A549 (cell line): ENCODE measurements around the gene EPS8L3. TPM values are rescaled to one million over a fixed set of nuclear protein-coding genes. Genes with fewer than 3 reads are reported as not detected.
A peak's percentile ranks its signal among the peaks of the same experiment; 100 is the strongest.

Source experiments
- ATAC-seq, 2 experiments: fragments of 200-7000 bp in 1 of 2; fragments of >200 bp in 1 of 2; cut with Nextera tagmentation in 1 of 2; cut with Tn5 transposase in 1 of 2; 3 replicates each; pipeline versions ENCODE4 v1.8.0 to v1.9.1; 2018 to 2020; ENCODE audit warnings: mild to moderate bottlenecking in 1 of 2, moderate library complexity in 1 of 2
- CTCF ChIA-PET: fragments of 300-600 bp; sonication (Branson Sonifier 250); formaldehyde crosslinking; extraction: SDS; loops from one replicate; lab custom pipeline; 2021; ENCODE audit warnings: antibody characterized with exemption, inconsistent platforms; lab: Yijun Ruan, JAX
- POLR2A ChIA-PET: fragments of 350-600 bp; formaldehyde crosslinking; extraction: SDS; loops from one replicate; lab custom pipeline; 2021; ENCODE audit warnings: antibody characterized with exemption, inconsistent platforms; lab: Yijun Ruan, JAX
- DNase-seq, 2 experiments: peaks; one replicate each; pipeline versions ENCODE4 v3.0.0 to v3.0.0-alpha.2; 2011 to 2016; ENCODE audit warnings: low read depth in 1 of 2, low spot score in 1 of 2
- FAIRE-seq: peaks from 2 replicates; lab custom pipeline; 2011; peaks lifted over from hg19 to GRCh38; lab: Jason Lieb, UNC
- H3K27ac ChIP-seq, 2 experiments: fragments of >200 bp; sonication (Bioruptor Twin); formaldehyde crosslinking; 3 replicates each; pipeline ENCODE4 v1.5.1; 2016 to 2017
- H3K4me1 ChIP-seq: fragments of >200 bp; sonication (Bioruptor Twin); formaldehyde crosslinking; 3 replicates; pipeline ENCODE4 v1.6.1; 2016
- H3K4me2 ChIP-seq: fragments of >200 bp; sonication (Bioruptor Twin); formaldehyde crosslinking; 3 replicates; pipeline ENCODE4 v1.6.1; 2016
- H3K4me3 ChIP-seq: fragments of >200 bp; sonication (Bioruptor Twin); formaldehyde crosslinking; 3 replicates; pipeline ENCODE4 v1.5.1; 2016
- H3K9me3 ChIP-seq: fragments of >200 bp; sonication (Bioruptor Twin); formaldehyde crosslinking; 3 replicates; pipeline ENCODE4 v1.6.1; 2016
- ATOH8 ChIP-seq: fragments of 250-450 bp; sonication (Bioruptor Pico); IDR thresholded peaks from 2 replicates; pipeline ENCODE4 v1.5.0; 2020; ENCODE audit warnings: low read depth, mild to moderate bottlenecking, moderate library complexity
- BCL3 ChIP-seq: fragments of >200 bp; sonication (Bioruptor Twin); formaldehyde crosslinking; IDR thresholded peaks from 3 replicates; pipeline ENCODE4 v1.6.1; 2016
- CBX2 ChIP-seq: fragments of 200-600 bp; sonication (generic); IDR thresholded peaks from 2 replicates; pipeline ENCODE4 v1.6.1; 2016; ENCODE audit warnings: low read depth, mild to moderate bottlenecking, borderline replicate concordance
- CBX8 ChIP-seq: fragments of 200-600 bp; sonication (generic); IDR thresholded peaks from 2 replicates; pipeline ENCODE4 v1.6.1; 2016
- CEBPB ChIP-seq, 2 experiments: fragments of >200 bp in 1 of 2; sonication (Bioruptor Twin) in 1 of 2; formaldehyde crosslinking in 1 of 2; IDR thresholded peaks; 2 replicates each; pipeline ENCODE4 v1.6.1; 2012 to 2016
- CHD4 ChIP-seq: fragments of 200-600 bp; sonication (generic); IDR thresholded peaks from 2 replicates; pipeline ENCODE4 v1.6.1; 2016; ENCODE audit warnings: antibody characterized with exemption, mild to moderate bottlenecking, borderline replicate concordance
- CTCF ChIP-seq: fragments of >200 bp; sonication (Bioruptor Twin); formaldehyde crosslinking; IDR thresholded peaks from 3 replicates; pipeline ENCODE4 v1.5.1; 2016
- EHF ChIP-seq: fragments of 250-450 bp; sonication (Bioruptor Pico); IDR thresholded peaks from 2 replicates; pipeline ENCODE4 v1.5.0; 2020; ENCODE audit warnings: mild to moderate bottlenecking
- ELK1 ChIP-seq: fragments of 150-350 bp; IDR thresholded peaks from 2 replicates; pipeline ENCODE4 v1.6.1; 2014; ENCODE audit warnings: low read depth, mild to moderate bottlenecking, low read length
- FOSB ChIP-seq: fragments of 250-450 bp; sonication (Bioruptor Pico); IDR thresholded peaks from 2 replicates; pipeline ENCODE4 v1.5.0; 2020; ENCODE audit warnings: mild to moderate bottlenecking, moderate library complexity
- FOXS1 ChIP-seq: fragments of 250-450 bp; sonication (Bioruptor Pico); IDR thresholded peaks from 2 replicates; pipeline ENCODE4 v1.5.0; 2020; ENCODE audit warnings: mild to moderate bottlenecking, moderate library complexity
- GATA3 ChIP-seq: IDR thresholded peaks from 2 replicates; pipeline ENCODE4 v1.6.1; 2012; ENCODE audit warnings: borderline replicate concordance
- HDAC2 ChIP-seq: fragments of 200-600 bp; sonication (generic); IDR thresholded peaks from 2 replicates; pipeline ENCODE4 v1.6.1; 2016
- HES2 ChIP-seq: fragments of >200 bp; sonication (Bioruptor Twin); formaldehyde crosslinking; IDR thresholded peaks from 2 replicates; pipeline ENCODE4 v1.6.1; 2016
- HOXB13 ChIP-seq: fragments of 250-450 bp; sonication (Bioruptor Pico); IDR thresholded peaks from 2 replicates; pipeline ENCODE4 v1.5.0; 2020; ENCODE audit warnings: low read depth, mild to moderate bottlenecking, moderate library complexity
- JUN ChIP-seq, 2 experiments: fragments of >200 bp; sonication (Bioruptor Twin); formaldehyde crosslinking; IDR thresholded peaks; 2 replicates in 1 of 2; 3 replicates in 1 of 2; pipeline ENCODE4 v1.6.1; 2016 to 2017
- KDM5A ChIP-seq: fragments of 200-600 bp; sonication (generic); IDR thresholded peaks from 2 replicates; pipeline ENCODE4 v1.6.1; 2016; ENCODE audit warnings: antibody characterized with exemption, mild to moderate bottlenecking
- MAX ChIP-seq: IDR thresholded peaks from 2 replicates; pipeline ENCODE4 v1.6.1; 2012
- MYC ChIP-seq: IDR thresholded peaks from 2 replicates; pipeline ENCODE4 v1.6.1; 2012; ENCODE audit warnings: mild to moderate bottlenecking, inconsistent platforms, low read length, improper control_type of control experiment, borderline replicate concordance
- NPAS2 ChIP-seq: fragments of 250-450 bp; sonication (Bioruptor Pico); IDR thresholded peaks from 2 replicates; pipeline ENCODE4 v1.8.0; 2022; ENCODE audit warnings: mild to moderate bottlenecking, moderate library complexity, borderline replicate concordance
- PHF8 ChIP-seq: fragments of 200-600 bp; sonication (generic); IDR thresholded peaks from 2 replicates; pipeline ENCODE4 v1.6.1; 2016; ENCODE audit warnings: low read depth, mild to moderate bottlenecking, antibody characterized with exemption, moderate library complexity, borderline replicate concordance
- POLR2A ChIP-seq: IDR thresholded peaks from 2 replicates; pipeline ENCODE4 v1.6.1; 2012; ENCODE audit warnings: mild to moderate bottlenecking, low read length
- POLR2AphosphoS2 ChIP-seq: conservative IDR thresholded peaks from 2 replicates; pipeline ENCODE4 v1.6.1; 2012; ENCODE audit warnings: low read length, improper control_type of control experiment, inconsistent platforms
- RAD21 ChIP-seq, 2 experiments: fragments of >200 bp in 1 of 2; sonication (Bioruptor Twin) in 1 of 2; formaldehyde crosslinking in 1 of 2; IDR thresholded peaks in 1 of 2; conservative IDR thresholded peaks in 1 of 2; 2 replicates in 1 of 2; 3 replicates in 1 of 2; pipeline ENCODE4 v1.6.1; 2012 to 2018; ENCODE audit warnings: inconsistent platforms in 1 of 2
- RCOR1 ChIP-seq: fragments of 150-350 bp; IDR thresholded peaks from 2 replicates; pipeline ENCODE4 v1.6.1; 2014; ENCODE audit warnings: antibody characterized with exemption, low read length, low read depth
- REST ChIP-seq: fragments of 200-600 bp; sonication (generic); IDR thresholded peaks from 2 replicates; pipeline ENCODE4 v1.6.1; 2016; ENCODE audit warnings: antibody characterized with exemption, mild to moderate bottlenecking, moderate library complexity
- SMC3 ChIP-seq: fragments of >200 bp; sonication (Bioruptor Twin); formaldehyde crosslinking; IDR thresholded peaks from 3 replicates; pipeline ENCODE4 v1.6.1; 2018; ENCODE audit warnings: inconsistent platforms
- TFCP2L1 ChIP-seq: fragments of 250-450 bp; sonication (Bioruptor Pico); IDR thresholded peaks from 2 replicates; pipeline ENCODE4 v1.5.0; 2021; ENCODE audit warnings: mild to moderate bottlenecking
- TP53 ChIP-seq: fragments of 250-450 bp; sonication (Bioruptor Pico); IDR thresholded peaks from 2 replicates; pipeline ENCODE4 v1.5.0; 2021; ENCODE audit warnings: mild to moderate bottlenecking, moderate library complexity
- ZNF302 ChIP-seq: fragments of 250-450 bp; sonication (Bioruptor Pico); IDR thresholded peaks from 2 replicates; pipeline ENCODE4 v1.9.0; 2021; ENCODE audit warnings: inconsistent platforms, mild to moderate bottlenecking, moderate library complexity
- ZSCAN20 ChIP-seq: fragments of 250-450 bp; sonication (Bioruptor Pico); IDR thresholded peaks from 2 replicates; pipeline ENCODE4 v1.8.0; 2022; ENCODE audit warnings: mild to moderate bottlenecking, moderate library complexity
- WGBS: methylation state at CpG from one replicate; pipeline ENCODE4 v1.1.6; 2017; ENCODE audit errors: missing lambda C conversion rate; 5-methylcytosine and 5-hydroxymethylcytosine counted together
- polyA plus RNA-seq, 4 experiments: library from polyadenylated mRNA; depleted of rRNA in 3 of 4; stranded (reverse); fragments of >200 nt; fragmentation: RNase III in 1 of 4; extraction: RNeasy Plus Mini Kit Qiagen cat#74134 plus additional on column Dnase treatment in 1 of 4; gene quantifications; 2 replicates in 3 of 4; 3 replicates in 1 of 4; pipeline ENCODE4 v1.2.3, GENCODE V29; 2011 to 2017

Gene EPS8L3
- polyA plus RNA-seq, 2 of the 4 experiments (the other 2 are of a cell fraction), result 3.3 to 5.1 TPM

GRCh38 chr1:109792056-109792831 lies 28.5 kb upstream of the EPS8L3 start:
- DNase-seq (peak; percentile 75 to 89), FAIRE-seq (no peak), ATAC-seq (peak; percentile 68 to 85)
- H3K27ac ChIP-seq, result peak overlapping the region; percentile 98
- peak overlapping the region; percentile 86 for H3K4me2 ChIP-seq
- ChIA-PET CTCF (interaction anchor here (0.6 to 28.1 kb wide), 24 partner anchors 9 to 333 kb away, joined by 3 to 969 read pairs (median 4); partner anchors contain the start of gene AHCYL1), POLR2A (interaction anchor here (0.7 to 1.9 kb wide), 4 partner anchors 138 to 192 kb away, joined by 3 to 14 read pairs (median 5); partner anchors contain the start of gene AHCYL1)
- no peaks in the 10 kb centered on the region for H3K9me3 ChIP-seq
- H3K4me1 ChIP-seq, result peaks cover 71% of the 10 kb centered on the region
- WGBS, result 16% methylated on average over 11 of the region's 18 CpGs
- no peak overlapping the region for H3K4me3 ChIP-seq
- TF ChIP-seq HDAC2 (no peak), ZSCAN20 (CRISPR knock-in tag) (no peak), JUN (IDR thresholded peaks at IDR 0.05) (peak in 1 of 2 experiments; percentile 62; a peak in 1 of 5 replicates), KDM5A (no peak), EHF (CRISPR knock-in tag) (no peak), NPAS2 (CRISPR knock-in tag) (no peak), ZNF302 (0 out of 2 replicates have a peak, but pooled peaks have one; percentile 54), RCOR1 (no peak), ELK1 (no peak), MYC (no peak), CBX8 (no peak), ATOH8 (CRISPR knock-in tag) (0 out of 2 replicates have a peak, but pooled peaks have one; percentile 9), CBX2 (no peak), HOXB13 (peak; percentile 5; the same call in 1 of the 2 replicates), HES2 (no peak), PHF8 (no peak), MAX (peak; percentile 80), SMC3 (peak; percentile 85), RAD21 (conservative IDR thresholded peaks at IDR 0.05 in 1 of 2, IDR thresholded peaks at IDR 0.05 in 1 of 2) (peak; percentile 87 to 88), BCL3 (no peak), CTCF (peak; percentile 51), TP53 (CRISPR knock-in tag) (no peak), FOXS1 (no peak), FOSB (no peak), CEBPB (IDR thresholded peaks at IDR 0.05) (no peak; a peak in 1 of 4 replicates), TFCP2L1 (CRISPR knock-in tag) (no peak), POLR2AphosphoS2 (no peak), REST (no peak), CHD4 (no peak), POLR2A (no peak), GATA3 (peak; percentile 72; the same call in 1 of the 2 replicates)
